ENCODE data around the gene ARHGEF40.
"Not testable (repeated sequence)": the region's sequence is repeated elsewhere in the genome, so short reads cannot be mapped to it uniquely, and the experiment has no call there.

The ARHGEF40 gene

GRCh38 chr14:21037156-21037555 is 32.9 kb upstream of the ARHGEF40 start:
- H3K9me3 ChIP-seq, result no peaks in the 10 kb centered on the region
- intact Hi-C loops (cut with DNase I; ENCODE audit: low total_unique reads), result no loop called here

GRCh38 chr14:21038441-21039422 is 31.4 kb upstream of the ARHGEF40 start:
- H3K9me3 ChIP-seq, result no peaks in the 10 kb centered on the region
- H3K27ac ChIP-seq, result peak overlapping the region; percentile 69 to 75
- no peak for TF ChIP-seq CTCF (IDR thresholded peaks at IDR 0.05)
- H3K4me3 ChIP-seq, result no peak overlapping the region
- no peaks in the 10 kb centered on the region for H3K36me3 ChIP-seq
- H3K4me1 ChIP-seq, result peaks cover 0 to 22% (median 18%) of the 10 kb centered on the region in 4 donors
- H3K27me3 ChIP-seq, result peaks cover 0 to 8% of the 10 kb centered on the region in 2 donors
- peak; percentile 81 to 91 for DNase-seq
- intact Hi-C loops (cut with DNase I; ENCODE audit: low total_unique reads), result no loop called here

More at GRCh38 chr14:21037156-21037555, 32.9 kb upstream of the ARHGEF40 start:
- Histone ChIP-seq H3K36me3 (no peaks in the 10 kb centered on the region), H3K27ac (no peak overlapping the region), H3K4me1 (peaks cover 0 to 22% (median 18%) of the 10 kb centered on the region in 4 donors), H3K4me3 (no peak overlapping the region), H3K27me3 (no peaks in the 10 kb centered on the region)
- no peak for DNase-seq
- no peak for TF ChIP-seq CTCF (IDR thresholded peaks at IDR 0.05)

GRCh38 chr14:21039585-21040369 is 30.3 kb upstream of the ARHGEF40 start:
- no peak overlapping the region for H3K4me3 ChIP-seq
- H3K36me3 ChIP-seq, result no peaks in the 10 kb centered on the region
- peaks cover 0 to 25% (median 19%) of the 10 kb centered on the region in 4 donors for H3K4me1 ChIP-seq
- intact Hi-C loops (cut with DNase I; ENCODE audit: low total_unique reads), result loop anchor here (2.0 kb wide), 1 partner anchor 25 kb away; no protein-coding TSS in a partner anchor
- peaks cover 0 to 8% of the 10 kb centered on the region in 2 donors for H3K27me3 ChIP-seq
- TF ChIP-seq CTCF (IDR thresholded peaks at IDR 0.05), result peak; percentile 71 to 77
- peak overlapping the region; percentile 69 to 75 for H3K27ac ChIP-seq
- DNase-seq, result no peak
- H3K9me3 ChIP-seq, result no peaks in the 10 kb centered on the region

- H3K27me3 ChIP-seq, result peaks cover 0 to 8% of the 10 kb centered on the region in 2 donors
- intact Hi-C loops (cut with DNase I; ENCODE audit: low total_unique reads), result loop anchor here (2.0 kb wide), 1 partner anchor 26 kb away; no protein-coding TSS in a partner anchor
- peaks cover 0 to 25% (median 19%) of the 10 kb centered on the region in 4 donors for H3K4me1 ChIP-seq
- DNase-seq, result no peak
- TF ChIP-seq CTCF (IDR thresholded peaks at IDR 0.05), result no peak
- H3K9me3 ChIP-seq, result no peaks in the 10 kb centered on the region
- no peak overlapping the region for H3K27ac ChIP-seq
- H3K36me3 ChIP-seq, result no peaks in the 10 kb centered on the region
- no peak overlapping the region for H3K4me3 ChIP-seq
These were observed 29.7 kb upstream of the ARHGEF40 start for GRCh38 chr14:21040370-21040925.

GRCh38 chr14:21040941-21041340 is 29.2 kb upstream of the ARHGEF40 start:
- H3K36me3 ChIP-seq, H3K27me3 ChIP-seq, H3K9me3 ChIP-seq, H3K27ac ChIP-seq, H3K4me3 ChIP-seq, DNase-seq: not testable (repeated sequence)
- intact Hi-C loops (cut with DNase I; ENCODE audit: low total_unique reads), result loop anchor here (2.0 kb wide), 1 partner anchor 26 kb away; no protein-coding TSS in a partner anchor
- peaks cover 0 to 25% (median 19%) of the 10 kb centered on the region in 4 donors for H3K4me1 ChIP-seq
